Transverse colon (tissue), 4 donors: ENCODE data around the gene MSX1. TPM values are rescaled to one million over a fixed set of nuclear protein-coding genes. Genes with fewer than 3 reads are reported as not detected.

Source experiments
- DNase-seq: peaks from one replicate; pipeline ENCODE4 v3.0.0-alpha.2; 2019
- H3K27ac ChIP-seq, 4 donors: fragments of 200-600 bp; sonication (generic); 2 replicates each; pipeline ENCODE4 v1.5.1; 2016 to 2018; ENCODE audit warnings: inconsistent platforms in 4 of 4
- H3K27me3 ChIP-seq: fragments of 200-600 bp; sonication (generic); 2 replicates; pipeline ENCODE4 v1.5.1; 2017; ENCODE audit warnings: inconsistent platforms
- H3K36me3 ChIP-seq, 4 donors: fragments of 200-600 bp; sonication (generic); 2 replicates each; pipeline ENCODE4 v1.5.1; 2017 to 2019; ENCODE audit warnings: inconsistent platforms in 4 of 4
- H3K4me1 ChIP-seq, 4 donors: fragments of 200-600 bp; sonication (generic); 2 replicates each; pipeline ENCODE4 v1.5.1; 2017 to 2020; ENCODE audit warnings: inconsistent platforms in 4 of 4
- H3K4me3 ChIP-seq, 4 donors: fragments of 200-600 bp; sonication (generic); 1 replicate in 1 of 4; 2 replicates in 3 of 4; pipeline versions ENCODE4 v1.5.1 to v1.6.1; 2017 to 2019; ENCODE audit warnings: inconsistent platforms in 4 of 4
- H3K9me3 ChIP-seq, 2 donors: fragments of 200-600 bp; sonication (generic); 2 replicates each; pipeline ENCODE4 v1.5.1; 2017 to 2019; ENCODE audit warnings: inconsistent platforms in 2 of 2
- EP300 ChIP-seq: sonication (generic); formaldehyde crosslinking; IDR thresholded peaks from one replicate; pipeline ENCODE4 v1.6.1; 2017; ENCODE audit warnings: antibody characterized with exemption, low read depth
- POLR2A ChIP-seq: fragments of 450-650 bp; IDR thresholded peaks from one replicate; pipeline ENCODE4 v1.6.1; 2016; ENCODE audit warnings: antibody characterized with exemption, mild to moderate bottlenecking, moderate library complexity
- POLR2AphosphoS5 ChIP-seq, 3 donors: sonication (generic); formaldehyde crosslinking; IDR thresholded peaks; one replicate each; pipeline ENCODE4 v1.6.1; 2016; ENCODE audit warnings: antibody characterized with exemption in 3 of 3
- WGBS, 2 donors: methylation state at CpG; one replicate each; pipeline ENCODE4 v1.1.5; 2018; ENCODE audit warnings: low coverage in 1 of 2; 5-methylcytosine and 5-hydroxymethylcytosine counted together
- in situ Hi-C, 4 donors: fragments of 200-750 bp; cut with MboI; loops; one replicate each; pipeline versions ENCODE4 v1.15.0 to v1.15.1; 2017; ENCODE audit warnings: low sequenced_read_pairs in 3 of 4, low pct_ligation_motif_present in 1 of 4, low pct_unique_long_range_greater_than_20kb in 1 of 4
- intact Hi-C: fragments of 100-400 bp; cut with DNase I; formaldehyde crosslinking; loops from one replicate; pipeline ENCODE4 v1.15.1; 2023; ENCODE audit warnings: low total_unique reads
- total RNA-seq, 4 donors: library from RNA; depleted of rRNA; stranded (reverse); fragments of >200 nt; gene quantifications; one replicate each; pipeline ENCODE4 v1.1.0, GENCODE V29; 2016
- TF ChIP-seq, protein P1 (sequence below), 5 experiments: fragments of 200-600 bp in 3 of 5; fragments of 450-650 bp in 2 of 5; sonication (generic) in 3 of 5; IDR thresholded peaks; 1 replicate in 2 of 5; 2 replicates in 3 of 5; pipeline ENCODE4 v1.5.1; 2016 to 2017; ENCODE audit warnings: antibody characterized with exemption in 5 of 5, inconsistent platforms in 3 of 5, mild to moderate bottlenecking in 2 of 5, moderate library complexity in 1 of 5

The MSX1 gene
- total RNA-seq, 4 donors from 2014 or later, result 0.41 TPM; not detected in 3

- Histone ChIP-seq H3K36me3 (no peaks in the 10 kb centered on the region), H3K27me3 (peaks cover 79% of the 10 kb centered on the region), H3K4me1 (no peaks in the 10 kb centered on the region), H3K9me3 (no peaks in the 10 kb centered on the region), H3K4me3 (no peak overlapping the region), H3K27ac (no peak overlapping the region)
- intact Hi-C loops (no loop called here), in situ Hi-C loops (loop anchor here in 1 of 4 donors (25.0 kb wide), 1 partner anchor 390 kb away; no protein-coding TSS in a partner anchor)
- TF ChIP-seq EP300, result no peak
- TF ChIP-seq, protein P1, sequence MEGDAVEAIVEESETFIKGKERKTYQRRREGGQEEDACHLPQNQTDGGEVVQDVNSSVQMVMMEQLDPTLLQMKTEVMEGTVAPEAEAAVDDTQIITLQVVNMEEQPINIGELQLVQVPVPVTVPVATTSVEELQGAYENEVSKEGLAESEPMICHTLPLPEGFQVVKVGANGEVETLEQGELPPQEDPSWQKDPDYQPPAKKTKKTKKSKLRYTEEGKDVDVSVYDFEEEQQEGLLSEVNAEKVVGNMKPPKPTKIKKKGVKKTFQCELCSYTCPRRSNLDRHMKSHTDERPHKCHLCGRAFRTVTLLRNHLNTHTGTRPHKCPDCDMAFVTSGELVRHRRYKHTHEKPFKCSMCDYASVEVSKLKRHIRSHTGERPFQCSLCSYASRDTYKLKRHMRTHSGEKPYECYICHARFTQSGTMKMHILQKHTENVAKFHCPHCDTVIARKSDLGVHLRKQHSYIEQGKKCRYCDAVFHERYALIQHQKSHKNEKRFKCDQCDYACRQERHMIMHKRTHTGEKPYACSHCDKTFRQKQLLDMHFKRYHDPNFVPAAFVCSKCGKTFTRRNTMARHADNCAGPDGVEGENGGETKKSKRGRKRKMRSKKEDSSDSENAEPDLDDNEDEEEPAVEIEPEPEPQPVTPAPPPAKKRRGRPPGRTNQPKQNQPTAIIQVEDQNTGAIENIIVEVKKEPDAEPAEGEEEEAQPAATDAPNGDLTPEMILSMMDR (IDR thresholded peaks at IDR 0.05), result no peak
- TF ChIP-seq POLR2AphosphoS5 (IDR thresholded peaks at IDR 0.05), result no peak
- no peak for TF ChIP-seq POLR2A
- DNase-seq, result no peak
- 40 to 71% methylated on average over 1 to 12 of the region's 12 CpGs for WGBS, 2 donors
Observed at GRCh38 chr4:4876945-4877661, 17.6 kb downstream of the MSX1 start.

- intact Hi-C loops (no loop called here), in situ Hi-C loops (loop anchor here in 1 of 4 donors (25.0 kb wide), 1 partner anchor 393 kb away; no protein-coding TSS in a partner anchor)
- peaks cover 45% of the 10 kb centered on the region for H3K27me3 ChIP-seq
- no peak for TF ChIP-seq EP300
- no peak for TF ChIP-seq POLR2A
- no peak for TF ChIP-seq POLR2AphosphoS5 (IDR thresholded peaks at IDR 0.05)
- H3K27ac ChIP-seq, result no peak overlapping the region
- no peaks in the 10 kb centered on the region for H3K9me3 ChIP-seq
- no peaks in the 10 kb centered on the region for H3K36me3 ChIP-seq
- no peaks in the 10 kb centered on the region for H3K4me1 ChIP-seq
- H3K4me3 ChIP-seq, result no peak overlapping the region
- no peak for DNase-seq
- 70 to 73% methylated on average over 1 to 2 of the region's 2 CpGs for WGBS, 2 donors
Observed at GRCh38 chr4:4880492-4880891, 21.0 kb downstream of the MSX1 start.

DNA sequence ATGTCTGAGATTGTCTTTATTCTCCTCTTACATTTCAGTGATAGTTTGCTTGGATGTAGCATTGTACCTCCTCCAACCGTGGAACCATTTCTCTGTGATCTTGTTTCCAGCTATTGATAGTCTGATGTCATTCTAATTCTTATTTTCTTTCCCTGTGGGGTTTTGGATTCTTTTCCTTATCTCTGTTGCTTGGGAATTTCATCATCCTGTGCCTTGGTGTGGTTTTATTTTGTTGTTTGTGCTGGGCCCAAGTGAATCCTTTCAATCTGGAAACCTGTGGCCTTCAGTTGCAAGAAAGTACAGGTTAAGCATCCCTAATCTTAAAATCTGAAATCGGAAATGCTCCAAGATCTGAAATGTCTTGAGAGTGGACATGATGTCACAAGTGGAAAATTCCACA, 22.0 kb downstream of the MSX1 start:
- Histone ChIP-seq H3K27ac (no peak overlapping the region), H3K36me3 (no peaks in the 10 kb centered on the region), H3K4me3 (no peak overlapping the region), H3K9me3 (no peaks in the 10 kb centered on the region), H3K27me3 (peaks cover 36% of the 10 kb centered on the region), H3K4me1 (no peaks in the 10 kb centered on the region)
- intact Hi-C loops (no loop called here), in situ Hi-C loops (loop anchor here in 1 of 4 donors (25.0 kb wide), 1 partner anchor 394 kb away; no protein-coding TSS in a partner anchor)
- DNase-seq, result no peak
- 68% methylated on average over 2 of the region's 2 CpGs for WGBS, 2 donors
- TF ChIP-seq EP300 (no peak), POLR2AphosphoS5 (IDR thresholded peaks at IDR 0.05) (no peak), POLR2A (no peak)
- TF ChIP-seq, protein P1 (IDR thresholded peaks at IDR 0.05), result no peak

GRCh38 chr4:4884611-4885010, 25.1 kb downstream of the MSX1 start:
- Histone ChIP-seq H3K4me3 (no peak overlapping the region), H3K27me3 (peaks cover 16% of the 10 kb centered on the region), H3K27ac (no peak overlapping the region), H3K4me1 (no peaks in the 10 kb centered on the region), H3K9me3 (no peaks in the 10 kb centered on the region), H3K36me3 (no peaks in the 10 kb centered on the region)
- TF ChIP-seq, protein P1 (IDR thresholded peaks at IDR 0.05), result no peak
- DNase-seq, result no peak
- intact Hi-C loops, result no loop called here
- in situ Hi-C loops, result loop anchor here in 1 of 4 donors (25.0 kb wide), 1 partner anchor 397 kb away; no protein-coding TSS in a partner anchor
- 86% methylated on average over 4 of the region's 4 CpGs; no CpG with 5 or more reads in 1 of the 2 donors for WGBS, 2 donors
